HG02623 (cell line): Measurements from ENCODE around the gene ZNF785.
"Not testable (repeated sequence)": the region's sequence is repeated elsewhere in the genome, so short reads cannot be mapped to it uniquely, and the experiment has no call there.

Experiments
- ATAC-seq: cut with Tn5 transposase; IDR thresholded peaks from one replicate; pipeline ENCODE4 v1.9.1; 2021; ENCODE audit warnings: moderate library complexity; ENCODE audit not compliant: unreplicated experiment

Gene ZNF785

GRCh38 chr16:30602616-30603277 lies 17.2 kb upstream of the ZNF785 start:
- no peak for ATAC-seq

GRCh38 chr16:30601966-30602365 lies 16.5 kb upstream of the ZNF785 start:
- ATAC-seq, result no peak

- ATAC-seq, result no peak
Measured at GRCh38 chr16:30600929-30601328, 15.4 kb upstream of the ZNF785 start.

GRCh38 chr16:30600215-30600614 lies 14.7 kb upstream of the ZNF785 start:
- no peak for ATAC-seq

GRCh38 chr16:30592871-30593270 lies 7.4 kb upstream of the ZNF785 start:
- no peak for ATAC-seq

- not testable (repeated sequence) for ATAC-seq
Measured at GRCh38 chr16:30590869-30591268, 5.4 kb upstream of the ZNF785 start.

- not testable (repeated sequence) for ATAC-seq
Measured at GRCh38 chr16:30589582-30589981, 4.1 kb upstream of the ZNF785 start.

- no peak for ATAC-seq
Measured at GRCh38 chr16:30588651-30589050, 3.2 kb upstream of the ZNF785 start.

- peak; percentile 16 for ATAC-seq
Measured at GRCh38 chr16:30585022-30585399, 486 bp downstream of the ZNF785 start.

- no peak for ATAC-seq
Measured at GRCh38 chr16:30582611-30583340, 2.7 kb downstream of the ZNF785 start.

GRCh38 chr16:30581457-30581856 lies 4.0 kb downstream of the ZNF785 start:
- ATAC-seq, result no peak

- ATAC-seq, result no peak
Measured at GRCh38 chr16:30574678-30575077, 10.8 kb downstream of the ZNF785 start.

- ATAC-seq, result peak; percentile 74
Measured at GRCh38 chr16:30571445-30572322, 13.8 kb downstream of the ZNF785 start, which contains the start of gene ZNF688. TSS of gene ZNF688 (minus strand) at chr16:30571714. CDS start at chr16:30571629, 85 bp downstream.

GRCh38 chr16:30570636-30571444 lies 14.7 kb downstream of the ZNF785 start:
- no peak for ATAC-seq

- ATAC-seq, result no peak
Measured at GRCh38 chr16:30569746-30570635, 15.5 kb downstream of the ZNF785 start.

GRCh38 chr16:30569281-30569680 lies 16.2 kb downstream of the ZNF785 start:
- no peak for ATAC-seq

- no peak for ATAC-seq
Measured at GRCh38 chr16:30567991-30568638, 17.4 kb downstream of the ZNF785 start.

GRCh38 chr16:30567160-30567990 lies 18.1 kb downstream of the ZNF785 start:
- no peak for ATAC-seq
